HG02610 (cell line): Measurements from ENCODE around the gene EPS15.
A peak's percentile ranks its signal among the peaks of the same experiment; 100 is the strongest.
"Not testable (repeated sequence)": the region's sequence is repeated elsewhere in the genome, so short reads cannot be mapped to it uniquely, and the experiment has no call there.

Experiments
- ATAC-seq: cut with Tn5 transposase; IDR thresholded peaks from one replicate; pipeline ENCODE4 v1.9.1; 2021; ENCODE audit warnings: mild to moderate bottlenecking, moderate library complexity; ENCODE audit not compliant: unreplicated experiment

EPS15 gene

GRCh38 chr1:51543858-51544257, 24.8 kb upstream of the EPS15 start:
- ATAC-seq: no peak

DNA sequence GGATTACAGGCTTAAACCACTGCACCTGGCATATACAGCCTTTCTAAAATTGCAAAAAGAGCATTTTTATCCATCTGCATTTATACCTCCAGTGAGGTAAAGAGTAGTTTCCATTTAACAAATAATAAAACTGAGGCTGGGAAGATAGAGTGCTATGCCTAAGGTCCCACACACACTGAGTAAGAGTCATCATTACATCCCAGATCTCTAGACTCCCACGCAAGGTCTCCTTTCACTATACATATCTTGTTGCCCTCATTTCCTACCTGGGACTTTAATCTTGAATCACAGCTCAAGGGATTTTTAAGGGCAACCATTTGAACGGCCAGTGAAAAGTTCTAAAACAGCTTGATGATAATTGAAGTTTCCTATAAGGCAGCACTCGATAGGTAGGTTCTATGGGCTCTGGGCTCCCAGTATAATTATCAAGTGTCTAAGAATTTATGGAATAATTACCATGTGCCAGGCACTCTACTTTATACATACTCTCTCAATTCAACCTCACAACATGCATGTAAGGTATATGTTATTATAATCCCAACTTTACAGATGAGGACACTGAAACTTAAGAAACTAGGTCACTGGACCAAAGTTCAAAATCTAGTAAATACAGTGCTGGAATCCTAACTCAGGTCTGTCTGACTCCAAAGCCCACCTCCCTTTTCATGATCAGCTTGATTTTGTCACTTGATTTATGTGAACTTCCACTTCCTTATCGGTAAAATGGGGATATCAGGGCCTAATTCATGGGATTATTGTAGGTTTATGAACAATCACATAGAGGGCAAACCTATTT, 23.3 kb upstream of the EPS15 start:
- ATAC-seq: no peak

DNA sequence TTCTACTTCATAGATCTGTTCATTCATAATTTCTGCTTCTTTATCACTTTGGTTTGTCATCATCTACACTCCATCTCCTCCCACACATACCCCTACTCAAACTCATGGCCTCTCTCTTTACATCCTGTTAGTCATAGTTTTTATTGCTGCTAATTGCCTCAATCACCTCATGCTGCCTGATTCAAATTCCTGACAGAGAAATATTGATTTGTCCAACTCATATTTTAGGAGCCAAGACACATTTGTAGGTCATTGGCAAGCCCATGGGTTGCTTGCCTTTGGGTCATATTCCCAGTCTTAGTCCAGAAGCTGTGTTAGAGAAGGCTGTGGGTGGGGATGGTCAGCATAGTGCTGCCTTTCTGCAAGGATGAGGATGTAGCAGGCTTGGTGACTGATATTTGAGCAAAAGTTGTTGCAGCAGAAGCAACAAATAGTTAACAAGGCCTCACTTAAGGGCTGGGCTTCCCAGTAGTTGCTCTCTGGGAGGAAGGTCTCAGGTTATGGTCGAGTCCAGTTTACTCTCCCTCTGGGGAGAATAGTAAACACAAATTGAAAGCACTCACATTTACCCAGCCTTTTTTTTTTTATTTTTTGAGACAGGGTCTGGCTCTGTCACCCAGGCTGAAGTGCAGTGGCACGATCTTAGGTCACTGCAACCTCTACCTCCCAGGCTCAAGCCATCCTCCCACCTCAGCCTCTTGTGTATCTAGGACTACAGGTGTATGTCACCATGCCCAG, 22.4 kb upstream of the EPS15 start:
- ATAC-seq: no peak

DNA sequence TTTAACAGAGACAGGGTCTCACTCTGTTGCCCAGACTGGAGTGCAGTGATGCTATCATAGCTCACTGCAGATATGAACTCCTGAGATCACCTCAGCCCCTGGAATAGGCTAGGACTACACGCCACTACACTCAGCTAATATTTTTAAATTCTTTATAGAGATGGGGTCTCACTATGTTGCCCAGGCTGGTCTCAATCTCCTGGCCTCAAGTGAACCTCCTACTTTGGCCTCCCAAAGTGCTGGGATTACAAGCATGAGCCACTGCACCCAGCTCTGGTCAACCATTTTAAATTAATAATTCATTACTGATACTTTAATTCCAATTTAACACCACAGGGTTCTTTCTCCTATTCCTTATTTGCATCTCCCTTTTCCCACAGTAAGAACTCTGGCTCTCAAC, 18.5 kb upstream of the EPS15 start:
- no peak for ATAC-seq

DNA sequence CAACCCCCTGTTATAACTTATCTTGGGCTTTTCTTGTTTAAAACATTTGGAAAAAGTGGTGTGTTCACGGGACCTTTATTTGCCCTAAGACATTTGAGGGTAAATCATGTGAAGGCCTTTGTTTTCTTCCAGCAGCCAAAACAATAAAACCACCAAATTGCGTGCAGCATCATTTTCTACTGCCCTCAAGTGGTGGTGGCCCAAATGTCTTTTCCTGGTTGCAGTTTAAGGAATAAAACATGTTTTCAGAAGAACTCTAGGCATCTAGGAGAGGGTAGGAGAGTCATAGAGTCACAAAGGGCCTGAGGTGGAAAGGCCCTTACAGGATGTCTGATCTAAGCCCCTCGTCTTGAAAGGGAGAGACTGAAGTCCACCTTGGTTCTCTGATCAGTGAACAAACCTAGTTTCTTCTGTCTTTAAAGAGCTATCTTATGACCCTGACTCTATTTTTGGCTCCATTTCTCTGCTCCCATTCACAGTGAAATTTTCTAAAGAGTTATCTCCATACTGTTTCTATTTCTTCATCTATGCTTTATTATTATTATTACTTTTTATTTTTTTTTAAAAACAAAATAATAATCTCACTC, 16.0 kb upstream of the EPS15 start:
- ATAC-seq: no peak

DNA sequence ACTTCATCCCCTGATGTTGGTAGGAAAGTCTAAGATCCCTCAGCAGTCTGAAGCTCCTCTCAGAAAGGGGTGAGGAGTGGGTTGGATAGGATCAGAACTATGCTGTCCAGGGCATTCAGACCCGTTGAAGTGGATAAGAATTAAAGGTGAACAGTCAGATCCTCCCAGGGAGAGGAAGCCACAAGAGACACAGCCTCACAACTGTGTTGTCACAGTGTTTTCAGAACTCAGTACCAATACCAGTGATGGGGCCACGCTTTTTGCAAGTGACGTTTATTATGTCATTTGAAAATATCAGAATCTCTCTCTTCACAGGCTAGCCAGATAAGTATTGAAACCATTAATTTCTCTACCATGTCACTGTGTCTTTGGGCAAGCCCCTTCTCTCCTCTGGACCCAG, 15.4 kb upstream of the EPS15 start:
- peak; percentile 71 for ATAC-seq

DNA sequence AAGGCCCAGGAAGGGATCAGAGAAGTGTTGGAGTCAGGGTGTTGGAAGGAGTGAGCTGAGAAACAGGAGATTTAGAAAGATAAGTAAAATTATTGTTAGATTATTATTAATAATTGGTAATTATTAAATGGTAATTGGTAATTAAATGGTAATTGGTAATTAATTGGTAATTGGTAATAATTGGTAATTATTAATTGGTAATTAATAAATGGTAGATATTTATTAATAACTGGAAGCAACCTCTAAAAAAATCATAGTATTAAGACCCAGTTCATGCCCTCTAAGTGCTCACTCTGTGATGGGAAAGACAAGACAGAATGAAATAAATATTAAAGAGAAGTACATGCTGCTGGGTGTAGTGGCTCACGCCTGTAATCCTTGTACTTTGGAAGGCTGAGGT, 13.8 kb upstream of the EPS15 start:
- ATAC-seq: no peak

DNA sequence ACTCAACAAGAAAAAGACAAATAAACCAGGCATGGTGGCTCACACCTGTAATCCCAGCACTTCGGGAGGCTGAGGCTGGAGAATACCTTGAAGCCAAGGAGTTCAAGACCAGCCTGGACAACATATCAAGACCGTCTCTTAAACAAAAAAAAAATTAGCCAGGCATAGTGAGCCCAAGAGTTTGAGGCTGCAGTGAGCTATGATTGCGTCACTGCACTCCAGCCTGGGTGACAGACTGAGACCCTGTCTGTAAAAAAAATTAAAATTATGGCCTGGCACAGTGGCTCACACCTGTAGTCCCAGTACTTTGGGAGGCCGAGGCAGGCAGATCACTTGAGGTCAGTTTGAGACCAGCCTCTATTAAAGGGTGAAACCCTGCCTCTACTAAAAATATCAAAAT, 11.4 kb upstream of the EPS15 start:
- not testable (repeated sequence) for ATAC-seq

DNA sequence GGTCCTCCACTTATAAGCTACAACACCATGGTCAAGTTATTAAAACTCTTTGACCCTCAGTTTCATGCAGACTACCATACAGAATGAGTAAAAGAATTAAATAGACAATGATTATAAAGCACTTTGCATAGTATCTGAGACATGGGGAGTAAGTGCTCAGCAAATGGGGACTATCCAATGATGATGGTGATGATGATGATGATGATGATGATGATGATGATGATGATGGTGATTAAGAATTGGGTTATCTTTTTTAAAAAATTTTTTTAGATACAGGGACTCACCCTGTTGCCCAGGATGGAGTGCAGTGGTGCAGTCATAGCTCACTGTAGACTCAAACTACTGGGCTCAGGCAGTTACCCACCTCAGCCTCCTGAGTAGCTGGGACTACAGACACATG, 8.1 kb upstream of the EPS15 start:
- ATAC-seq: no peak

GRCh38 chr1:51526248-51526647, 7.2 kb upstream of the EPS15 start:
- ATAC-seq: peak; percentile 94

- ATAC-seq: no peak
Observed at GRCh38 chr1:51525295-51525694, 6.2 kb upstream of the EPS15 start.

GRCh38 chr1:51524817-51525216, 5.8 kb upstream of the EPS15 start:
- no peak for ATAC-seq

DNA sequence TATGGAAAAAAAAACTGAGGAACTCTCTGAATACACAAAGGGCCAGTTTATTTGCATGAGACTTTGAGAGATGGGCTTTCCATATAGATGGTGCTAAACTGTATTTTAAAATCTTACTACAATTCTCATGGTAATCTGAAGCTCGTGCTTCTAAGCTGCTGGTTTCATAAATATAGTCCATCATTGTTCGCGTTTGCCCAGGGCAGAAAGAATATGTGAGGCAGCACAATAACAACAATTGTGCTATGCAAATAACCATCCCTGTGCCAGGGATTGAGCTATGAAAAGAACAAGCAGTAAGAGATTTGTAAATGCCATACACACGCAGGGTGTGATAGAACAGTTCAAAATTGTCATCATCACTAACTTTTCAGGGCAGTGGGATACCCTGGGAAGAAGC, 4.9 kb upstream of the EPS15 start:
- ATAC-seq: no peak

GRCh38 chr1:51520700-51521248, 1.7 kb upstream of the EPS15 start:
- no peak for ATAC-seq

DNA sequence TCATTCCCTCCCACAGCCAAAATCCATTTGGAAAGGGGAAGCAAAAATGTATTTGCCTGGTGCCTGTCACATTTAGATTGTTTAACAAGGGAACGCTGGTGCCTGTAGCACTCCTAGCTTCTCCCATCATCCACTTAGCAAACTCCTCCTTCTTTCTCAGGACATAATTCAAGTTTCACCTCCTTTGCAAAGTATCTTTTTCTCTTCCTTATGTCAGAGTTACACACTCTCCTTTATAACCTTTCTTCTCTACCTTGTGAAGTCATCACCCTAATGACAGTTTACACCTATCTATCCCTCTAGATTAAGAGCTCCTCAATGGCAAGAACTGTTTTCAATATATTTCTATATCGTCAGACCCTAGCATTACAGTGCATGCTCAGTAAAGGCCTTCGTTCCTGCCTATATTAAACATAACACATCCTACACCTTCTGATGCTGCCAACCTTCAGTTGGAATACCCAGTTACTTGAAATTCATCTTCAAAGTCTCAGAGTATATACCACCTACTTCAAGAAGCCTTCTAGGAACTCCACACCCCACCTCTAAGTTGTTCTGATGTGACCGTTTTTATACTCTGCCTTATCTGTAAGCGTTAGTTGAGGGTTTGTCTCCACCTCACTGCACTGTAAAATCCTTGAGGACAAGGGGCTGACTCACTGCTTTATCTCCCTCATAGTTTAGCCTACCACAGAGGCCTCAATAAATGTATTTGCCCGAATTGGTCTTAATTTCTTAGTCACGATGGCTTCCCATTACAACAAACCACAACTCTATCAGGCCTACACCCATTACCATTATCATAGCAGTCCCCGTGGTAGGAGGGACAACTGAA, 1.0 kb upstream of the EPS15 start:
- no peak for ATAC-seq

DNA sequence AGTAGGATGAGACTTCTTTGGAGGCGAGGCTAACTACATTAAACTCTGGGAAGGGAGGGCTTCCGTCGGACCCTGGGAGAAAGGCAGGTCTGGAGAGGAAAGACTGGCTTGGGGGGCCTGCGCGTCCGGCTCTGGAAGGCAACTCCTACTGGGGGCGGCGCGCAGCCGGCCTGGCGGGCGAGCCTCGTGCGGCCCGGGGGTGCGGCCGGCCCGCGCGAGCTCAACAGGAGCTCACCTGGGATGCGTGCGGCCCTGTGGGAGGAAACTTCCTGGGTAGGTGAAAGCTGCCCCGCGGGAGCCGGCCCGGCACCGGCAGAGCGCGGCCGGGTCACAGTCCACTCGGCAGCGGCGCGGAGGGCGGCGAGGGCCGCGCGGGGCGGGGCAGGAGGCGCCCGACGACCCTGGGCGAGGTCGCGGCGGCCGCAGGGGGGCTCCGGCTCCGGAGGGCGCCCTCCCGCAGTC, 449 bp downstream of the EPS15 start:
- peak; percentile 37 for ATAC-seq

DNA sequence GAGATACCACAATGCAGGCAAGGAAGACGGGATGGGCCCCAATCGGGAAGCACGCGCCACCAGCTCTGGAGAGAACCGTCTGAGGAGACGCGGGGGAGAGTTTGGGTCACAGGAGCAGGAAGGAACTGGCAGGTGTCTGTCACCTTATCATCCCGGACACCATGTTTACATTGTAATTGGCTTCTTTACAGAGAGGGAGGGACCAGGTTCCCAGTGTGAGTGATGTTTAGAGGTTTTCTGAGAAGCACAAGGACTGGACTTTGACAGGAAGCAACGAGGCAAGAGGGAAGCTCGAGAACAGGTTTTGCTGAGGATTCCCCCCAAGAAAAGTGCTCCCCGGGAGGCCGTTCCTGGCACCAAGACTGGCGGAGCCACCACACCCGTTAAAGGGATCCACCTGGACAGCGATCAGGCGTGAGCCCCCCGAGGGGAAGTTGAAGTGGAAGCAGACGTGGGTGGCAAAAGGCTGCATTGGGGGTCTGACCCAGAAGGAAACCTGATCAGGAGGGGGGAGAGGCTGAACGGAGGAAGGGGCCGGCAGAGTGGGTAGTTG, 957 bp downstream of the EPS15 start:
- peak; percentile 43 for ATAC-seq

- ATAC-seq: no peak
Observed at GRCh38 chr1:51517361-51518032, 1.6 kb downstream of the EPS15 start.

- ATAC-seq: no peak
Observed at GRCh38 chr1:51516649-51517158, 2.4 kb downstream of the EPS15 start.
